Activated CD4-positive, alpha-beta T cell treated with anti-CD3 and anti-CD28 coated beads for 36 hours (primary cell): ENCODE data around the gene CYP39A1. TPM values are rescaled to one million over a fixed set of nuclear protein-coding genes. Genes with fewer than 3 reads are reported as not detected.

Source experiments
- ATAC-seq: fragments of 200-7000 bp; cut with Tn5 transposase; one replicate; pipeline ENCODE4 v1.10.0; 2021; ENCODE audit warnings: mild to moderate bottlenecking, moderate library complexity
- CTCF ChIA-PET: fragments of 350-600 bp; sonication (Branson Sonifier 250); formaldehyde crosslinking; loops from one replicate; lab custom pipeline; 2021; ENCODE audit warnings: antibody characterized with exemption; lab: Charles Lee
- POLR2A ChIA-PET: fragments of 350-600 bp; sonication (Branson Sonifier 250); formaldehyde crosslinking; loops from one replicate; lab custom pipeline; 2021; ENCODE audit warnings: antibody characterized with exemption, inconsistent platforms; lab: Charles Lee
- DNase-seq: peaks from one replicate; pipeline ENCODE4 v3.0.0-alpha.2; 2020
- H3K27ac Mint-ChIP-seq: one replicate; pipeline ENCODE4 v1.8.0; 2021; ENCODE audit warnings: mixed read lengths
- H3K27me3 Mint-ChIP-seq: one replicate; pipeline ENCODE4 v1.8.0; 2021; ENCODE audit warnings: mixed read lengths
- H3K36me3 Mint-ChIP-seq: one replicate; pipeline ENCODE4 v1.8.0; 2021; ENCODE audit warnings: low read depth, mixed read lengths
- H3K4me1 Mint-ChIP-seq: one replicate; pipeline ENCODE4 v1.8.0; 2021; ENCODE audit warnings: mixed read lengths
- H3K4me3 Mint-ChIP-seq: one replicate; pipeline ENCODE4 v1.8.0; 2021; ENCODE audit warnings: mild to moderate bottlenecking, moderate library complexity, mixed read lengths
- H3K9me3 Mint-ChIP-seq: one replicate; pipeline ENCODE4 v1.8.0; 2021; ENCODE audit warnings: low read depth, mixed read lengths
- intact Hi-C, 2 experiments: fragments of 100-400 bp; cut with DNase I in 1 of 2; cut with micrococcal nuclease in 1 of 2; formaldehyde crosslinking; loops; one replicate each; pipeline versions ENCODE4 v1.14.2 to v1.15.1; 2022 to 2024; cut with DNase I, micrococcal nuclease
- total RNA-seq, 2 experiments: library from RNA; stranded (reverse); gene quantifications; one replicate each; pipeline ENCODE4 v1.2.3, GENCODE V29; 2021

Gene CYP39A1
- total RNA-seq, 2 experiments from 2014 or later = not detected

DNA sequence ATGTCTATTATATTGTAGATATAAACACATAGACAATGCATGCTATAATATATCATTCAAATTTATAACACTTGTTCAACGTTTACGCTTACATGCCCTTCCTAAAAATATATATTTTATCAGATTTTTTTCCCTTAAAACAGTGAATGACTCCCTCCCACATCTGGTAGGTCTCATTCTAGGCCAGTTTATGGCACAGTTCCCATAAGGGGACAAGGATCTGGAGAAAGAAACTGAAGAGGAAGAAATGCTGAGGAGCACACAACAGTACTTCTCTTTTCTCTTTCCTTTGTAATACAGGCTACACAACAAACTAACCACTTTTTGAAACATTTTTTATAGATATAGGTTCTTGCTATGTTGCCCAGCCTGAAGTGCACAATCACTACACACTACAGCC lies 112.8 kb downstream of the CYP39A1 start:
- Mint-ChIP-seq H3K4me3 (no peak overlapping the region), H3K27ac (no peak overlapping the region), H3K27me3 (peaks cover 12% of the 10 kb centered on the region), H3K36me3 (no peaks in the 10 kb centered on the region), H3K4me1 (no peaks in the 10 kb centered on the region), H3K9me3 (peaks cover 3% of the 10 kb centered on the region)
- no peak for ATAC-seq
- ChIA-PET CTCF (no interaction called here), POLR2A (interaction anchor here (1.2 kb wide), 1 partner anchor 9 kb away, joined by 3 read pairs; no protein-coding TSS in a partner anchor)
- intact Hi-C loops = no loop called here
- DNase-seq = no peak

DNA sequence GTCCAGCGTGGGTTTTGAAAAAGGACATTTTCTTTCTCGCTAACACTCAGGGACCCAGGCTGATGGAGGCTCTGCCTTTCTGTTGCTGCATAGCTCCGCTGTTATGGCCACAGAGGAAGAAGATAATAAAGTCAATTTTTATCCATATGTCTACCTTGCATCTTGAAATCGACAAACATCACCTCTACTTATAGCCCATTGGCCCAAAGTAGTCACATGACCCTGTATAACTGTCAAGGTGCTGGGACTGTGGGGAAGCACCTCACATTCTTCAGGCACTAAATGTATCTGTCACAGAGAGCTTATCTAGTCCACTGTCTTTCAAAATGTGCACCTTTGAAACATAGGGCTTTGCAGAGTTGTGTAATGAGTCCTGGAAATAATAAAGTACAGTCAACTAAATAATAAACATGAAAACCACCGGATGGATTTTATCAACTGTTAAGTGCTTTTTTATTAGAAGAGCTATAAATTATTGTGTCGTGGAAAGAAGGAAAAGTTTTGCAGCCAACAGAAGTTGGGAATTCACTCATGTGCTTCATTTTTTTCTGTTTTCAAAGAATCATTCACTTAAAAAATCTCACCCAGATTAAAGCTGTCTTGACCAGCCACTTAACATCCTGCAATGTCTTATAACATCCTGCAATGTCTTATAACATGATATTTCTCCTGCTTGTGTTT lies 113.7 kb downstream of the CYP39A1 start:
- ChIA-PET CTCF (no interaction called here), POLR2A (interaction anchor here (1.2 kb wide), 1 partner anchor 10 kb away, joined by 3 read pairs; no protein-coding TSS in a partner anchor)
- Mint-ChIP-seq H3K27ac (no peak overlapping the region), H3K9me3 (peaks cover 3% of the 10 kb centered on the region), H3K36me3 (no peaks in the 10 kb centered on the region), H3K4me1 (no peaks in the 10 kb centered on the region), H3K27me3 (peaks cover 12% of the 10 kb centered on the region), H3K4me3 (no peak overlapping the region)
- DNase-seq = no peak
- no peak for ATAC-seq
- intact Hi-C loops = no loop called here

- Mint-ChIP-seq H3K27ac (no peak overlapping the region), H3K27me3 (peaks cover 15% of the 10 kb centered on the region), H3K4me3 (no peak overlapping the region), H3K36me3 (no peaks in the 10 kb centered on the region), H3K4me1 (no peaks in the 10 kb centered on the region), H3K9me3 (no peaks in the 10 kb centered on the region)
- POLR2A ChIA-PET = no interaction called here
- CTCF ChIA-PET = no interaction called here
- ATAC-seq (no peak), DNase-seq (no peak)
- intact Hi-C loops = no loop called here
Measured at GRCh38 chr6:46530896-46531295, 121.7 kb downstream of the CYP39A1 start.

GRCh38 chr6:46528961-46529750 lies 123.5 kb downstream of the CYP39A1 start:
- H3K36me3 Mint-ChIP-seq = no peaks in the 10 kb centered on the region
- H3K4me1 Mint-ChIP-seq = no peaks in the 10 kb centered on the region
- no peak overlapping the region for H3K4me3 Mint-ChIP-seq
- H3K27me3 Mint-ChIP-seq = peaks cover 21% of the 10 kb centered on the region
- ATAC-seq (no peak), DNase-seq (no peak)
- no peaks in the 10 kb centered on the region for H3K9me3 Mint-ChIP-seq
- CTCF ChIA-PET = no interaction called here
- intact Hi-C loops = no loop called here
- no peak overlapping the region for H3K27ac Mint-ChIP-seq
- POLR2A ChIA-PET = no interaction called here

GRCh38 chr6:46526607-46527006 lies 126.0 kb downstream of the CYP39A1 start:
- intact Hi-C loops = no loop called here
- Mint-ChIP-seq H3K4me1 (no peaks in the 10 kb centered on the region), H3K27me3 (peaks cover 23% of the 10 kb centered on the region), H3K27ac (no peak overlapping the region), H3K4me3 (no peak overlapping the region), H3K36me3 (no peaks in the 10 kb centered on the region), H3K9me3 (no peaks in the 10 kb centered on the region)
- ATAC-seq = no peak
- no peak for DNase-seq
- ChIA-PET CTCF (interaction anchor here (0.8 to 1.0 kb wide), 2 partner anchors 11 to 81 kb away, joined by 3 read pairs; no protein-coding TSS in a partner anchor), POLR2A (no interaction called here)

- DNase-seq (no peak), ATAC-seq (no peak)
- ChIA-PET CTCF (no interaction called here), POLR2A (no interaction called here)
- H3K27me3 Mint-ChIP-seq = peaks cover 25% of the 10 kb centered on the region
- intact Hi-C loops = no loop called here
- no peaks in the 10 kb centered on the region for H3K36me3 Mint-ChIP-seq
- H3K27ac Mint-ChIP-seq = no peak overlapping the region
- H3K4me3 Mint-ChIP-seq = no peak overlapping the region
- no peaks in the 10 kb centered on the region for H3K9me3 Mint-ChIP-seq
- no peaks in the 10 kb centered on the region for H3K4me1 Mint-ChIP-seq
Measured at GRCh38 chr6:46525583-46525982, 127.0 kb downstream of the CYP39A1 start.

DNA sequence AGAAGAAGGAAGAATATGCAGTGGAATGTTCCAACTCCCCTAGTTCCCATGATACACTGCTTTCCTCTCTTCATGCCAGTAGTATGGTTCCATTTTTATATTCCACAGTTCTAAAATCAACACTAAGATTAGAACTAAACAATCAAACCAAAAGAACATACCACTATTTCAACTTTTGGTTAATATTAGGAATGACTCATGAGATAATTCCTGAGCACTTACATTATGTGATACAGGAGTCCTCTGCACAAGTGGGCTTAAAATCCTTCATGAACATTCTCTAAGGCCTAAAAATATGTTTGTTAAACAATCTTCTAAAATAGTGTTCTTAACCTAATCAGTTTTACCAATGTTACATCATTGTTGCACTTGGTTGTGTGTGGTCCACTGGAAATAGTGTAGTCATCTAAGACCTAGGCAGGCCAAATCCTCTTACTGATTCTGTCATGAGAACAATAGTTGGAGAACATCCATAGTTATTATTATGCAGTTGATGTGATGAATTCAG lies 131.1 kb downstream of the CYP39A1 start:
- intact Hi-C loops = no loop called here
- CTCF ChIA-PET = no interaction called here
- no peaks in the 10 kb centered on the region for H3K9me3 Mint-ChIP-seq
- no peak overlapping the region for H3K27ac Mint-ChIP-seq
- H3K36me3 Mint-ChIP-seq = no peaks in the 10 kb centered on the region
- no peak overlapping the region for H3K4me3 Mint-ChIP-seq
- H3K4me1 Mint-ChIP-seq = no peaks in the 10 kb centered on the region
- DNase-seq (no peak), ATAC-seq (no peak)
- POLR2A ChIA-PET = no interaction called here
- peaks cover 17% of the 10 kb centered on the region for H3K27me3 Mint-ChIP-seq

DNA sequence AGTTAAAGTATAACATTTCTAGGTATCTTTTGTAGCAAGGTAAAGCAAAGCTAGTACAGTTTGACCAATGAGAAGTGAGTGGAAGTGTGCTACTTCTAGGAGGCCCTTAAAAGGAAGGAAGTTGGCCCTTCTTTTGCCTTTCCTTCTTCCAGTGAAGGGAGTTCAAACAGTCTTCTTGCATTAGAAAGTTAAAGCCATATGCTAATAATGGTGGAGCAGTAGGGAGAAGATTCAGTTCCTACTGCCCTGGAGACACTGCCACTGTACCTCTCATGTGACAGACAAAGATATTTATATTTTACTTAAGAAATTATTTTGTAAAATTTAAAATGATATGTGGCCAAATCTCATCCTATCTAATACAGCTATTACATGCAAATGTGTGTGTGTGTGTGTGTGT lies 135.4 kb downstream of the CYP39A1 start:
- ChIA-PET CTCF (interaction anchor here (1.9 kb wide), 1 partner anchor 10 kb away, joined by 4 read pairs; no protein-coding TSS in a partner anchor), POLR2A (no interaction called here)
- ATAC-seq = no peak
- H3K36me3 Mint-ChIP-seq = no peaks in the 10 kb centered on the region
- DNase-seq = no peak
- H3K27me3 Mint-ChIP-seq = peaks cover 8% of the 10 kb centered on the region
- no peak overlapping the region for H3K27ac Mint-ChIP-seq
- intact Hi-C loops = no loop called here
- no peaks in the 10 kb centered on the region for H3K4me1 Mint-ChIP-seq
- H3K9me3 Mint-ChIP-seq = no peaks in the 10 kb centered on the region
- H3K4me3 Mint-ChIP-seq = no peak overlapping the region

DNA sequence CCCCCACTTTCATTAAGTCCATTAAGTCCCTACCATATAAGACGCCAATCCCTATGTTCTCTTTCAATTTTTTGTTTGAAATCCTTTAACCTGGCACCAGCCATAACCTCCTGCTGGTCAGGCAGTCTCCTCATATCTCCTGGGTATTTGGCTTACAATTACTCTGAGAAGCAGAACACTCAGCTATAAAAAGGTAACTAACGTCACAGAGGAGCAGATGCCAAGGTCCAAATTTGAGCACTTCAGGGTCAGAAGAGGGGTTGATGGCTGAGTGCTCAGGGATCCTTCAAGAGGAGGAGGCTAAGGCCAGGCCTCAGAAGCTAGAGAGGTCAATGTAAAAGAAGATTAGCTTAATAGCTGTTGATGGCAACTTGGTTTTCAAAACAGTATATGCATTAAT lies 139.1 kb downstream of the CYP39A1 start:
- Mint-ChIP-seq H3K27ac (no peak overlapping the region), H3K9me3 (no peaks in the 10 kb centered on the region), H3K27me3 (peaks cover 12% of the 10 kb centered on the region), H3K4me1 (no peaks in the 10 kb centered on the region), H3K36me3 (no peaks in the 10 kb centered on the region), H3K4me3 (no peak overlapping the region)
- intact Hi-C loops = no loop called here
- ChIA-PET CTCF (no interaction called here), POLR2A (interaction anchor here (0.6 kb wide), 1 partner anchor 255 kb away, joined by 3 read pairs; no protein-coding TSS in a partner anchor)
- DNase-seq = no peak
- no peak for ATAC-seq

- intact Hi-C loops = no loop called here
- POLR2A ChIA-PET = no interaction called here
- no peak for DNase-seq
- H3K36me3 Mint-ChIP-seq = no peaks in the 10 kb centered on the region
- no peak overlapping the region for H3K27ac Mint-ChIP-seq
- H3K4me1 Mint-ChIP-seq = no peaks in the 10 kb centered on the region
- no peaks in the 10 kb centered on the region for H3K9me3 Mint-ChIP-seq
- H3K4me3 Mint-ChIP-seq = no peak overlapping the region
- no peak for ATAC-seq
- H3K27me3 Mint-ChIP-seq = peaks cover 8% of the 10 kb centered on the region
- CTCF ChIA-PET = no interaction called here
Measured at GRCh38 chr6:46511320-46511719, 141.3 kb downstream of the CYP39A1 start.

DNA sequence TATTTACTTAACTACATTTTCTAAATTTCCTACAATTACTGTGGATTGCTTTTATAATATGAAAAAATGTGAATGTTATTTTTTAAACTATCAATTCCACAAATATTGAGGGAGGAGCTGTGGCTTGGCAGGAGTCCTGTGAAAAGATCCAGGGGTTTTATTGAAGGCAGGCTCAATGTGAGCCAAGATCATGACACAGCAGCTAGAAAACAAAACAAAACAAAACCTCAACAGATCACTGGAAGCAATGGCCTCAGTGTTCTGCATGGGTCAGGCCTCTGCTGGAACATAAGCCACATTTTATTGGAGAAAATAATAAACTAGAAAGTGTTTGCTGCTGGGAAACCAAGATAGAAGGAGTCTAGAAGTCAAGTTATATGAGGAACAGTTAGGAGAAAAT lies 142.0 kb downstream of the CYP39A1 start:
- Mint-ChIP-seq H3K4me3 (no peak overlapping the region), H3K27ac (no peak overlapping the region), H3K4me1 (no peaks in the 10 kb centered on the region), H3K9me3 (no peaks in the 10 kb centered on the region), H3K27me3 (peaks cover 8% of the 10 kb centered on the region), H3K36me3 (no peaks in the 10 kb centered on the region)
- ATAC-seq = no peak
- POLR2A ChIA-PET = no interaction called here
- DNase-seq = no peak
- intact Hi-C loops = no loop called here
- CTCF ChIA-PET = interaction anchor here (1.3 kb wide), 1 partner anchor 9 kb away, joined by 3 read pairs; no protein-coding TSS in a partner anchor
